ENCODE measurements around the gene PROCA1.
"Not testable (repeated sequence)": the region's sequence is repeated elsewhere in the genome, so short reads cannot be mapped to it uniquely, and the experiment has no call there.

Gene PROCA1

DNA sequence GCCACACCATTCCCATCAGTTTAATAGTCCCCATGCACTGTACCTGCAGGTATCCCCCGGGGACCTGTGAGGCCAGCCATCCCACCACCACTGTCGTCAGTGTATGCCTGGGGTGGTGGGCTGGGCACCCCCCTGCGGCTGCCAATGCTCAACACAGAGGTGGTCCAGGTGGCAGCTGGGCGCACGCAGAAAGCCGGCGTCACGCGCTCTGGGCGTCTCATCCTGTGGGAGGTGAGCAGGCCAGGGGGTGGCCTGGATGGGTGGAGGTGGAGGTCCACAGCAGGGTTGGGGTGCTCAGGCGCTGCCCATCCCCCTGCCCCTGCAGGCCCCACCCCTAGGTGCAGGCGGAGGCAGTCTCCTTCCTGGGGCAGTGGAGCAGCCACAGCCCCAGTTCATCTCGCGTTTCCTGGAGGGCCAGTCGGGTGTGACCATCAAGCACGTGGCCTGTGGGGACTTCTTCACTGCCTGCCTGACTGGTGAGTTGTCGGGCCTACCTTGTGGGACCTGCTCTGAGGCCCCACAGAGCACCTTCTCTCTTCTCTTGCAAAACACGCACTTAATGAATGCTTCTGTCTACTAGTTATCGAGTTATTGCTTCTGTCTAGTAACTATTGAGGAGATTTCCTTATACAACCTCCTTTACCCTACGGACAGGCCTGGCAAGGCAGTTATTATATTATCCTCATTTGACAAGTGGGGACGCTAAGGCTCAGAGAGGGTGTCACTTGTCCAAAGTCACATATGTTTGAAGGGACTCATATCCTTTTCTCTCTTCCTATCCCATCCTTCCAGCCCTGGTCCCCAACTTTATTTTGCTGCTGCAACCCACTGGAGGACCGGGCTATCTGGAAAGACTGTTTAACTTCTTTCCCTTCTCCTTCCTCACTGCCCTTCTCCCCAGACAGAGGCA, 26.3 kb upstream of the PROCA1 start:
- Histone ChIP-seq H4K20me1 (ENCODE audit: low read depth, low read length) (no peaks in the 10 kb centered on the region), H3K4me3 (ENCODE audit: insufficient read depth, low read length, poor library complexity, severe bottlenecking) (peak overlapping the region; percentile 33)

DNA sequence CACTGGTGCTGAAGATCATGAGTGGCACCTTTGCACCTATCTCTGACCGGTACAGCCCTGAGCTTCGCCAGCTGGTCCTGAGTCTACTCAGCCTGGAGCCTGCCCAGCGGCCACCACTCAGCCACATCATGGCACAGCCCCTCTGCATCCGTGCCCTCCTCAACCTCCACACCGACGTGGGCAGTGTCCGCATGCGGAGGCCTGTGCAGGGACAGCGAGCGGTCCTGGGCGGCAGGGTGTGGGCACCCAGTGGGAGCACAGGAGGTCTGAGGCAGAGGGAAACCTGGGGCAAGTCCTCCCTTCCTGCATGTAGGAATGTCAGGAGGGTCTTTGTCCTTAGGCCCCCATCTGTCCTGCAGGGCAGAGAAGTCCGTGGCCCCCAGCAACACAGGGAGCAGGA, 25.6 kb upstream of the PROCA1 start:
- no peaks in the 10 kb centered on the region for H3K9me2 ChIP-seq (replicated peaks; ENCODE audit: insufficient read depth, low read length)
- peaks cover 57% of the 10 kb centered on the region for H3F3A ChIP-seq (ENCODE audit: insufficient read depth)
- H3K9me3 ChIP-seq (ENCODE audit: insufficient read depth, low read length), result peaks cover 6% of the 10 kb centered on the region; the same call in 1 of the 2 replicates
- no peaks in the 10 kb centered on the region for H3K79me2 ChIP-seq (ENCODE audit: insufficient read depth, low read length)
- H4K20me1 ChIP-seq (ENCODE audit: low read depth, low read length), result no peaks in the 10 kb centered on the region
- H3K27ac ChIP-seq (ENCODE audit: low read depth, low read length), result peak overlapping the region; percentile 99
- H3K4me3 ChIP-seq (ENCODE audit: insufficient read depth, low read length, poor library complexity, severe bottlenecking), result no peak overlapping the region
- H3K36me3 ChIP-seq (ENCODE audit: low read length), result peaks cover 10% of the 10 kb centered on the region; the same call in 1 of the 2 replicates
- no peak overlapping the region for H2AFZ ChIP-seq (ENCODE audit: low read depth, low read length, severe bottlenecking)
- H3K9ac ChIP-seq (ENCODE audit: low read length), result peak overlapping the region; percentile 69
- peak overlapping the region; percentile 79 for H3K4me2 ChIP-seq (ENCODE audit: low read depth, low read length, poor library complexity, severe bottlenecking)
- TF ChIP-seq CTCF (IDR thresholded peaks at IDR 0.05; ENCODE audit: insufficient read depth, low read length, poor library complexity, severe bottlenecking), result no peak
- TF ChIP-seq EZH2phosphoT487 (conservative IDR thresholded peaks at IDR 0.05; ENCODE audit: low read length), result no peak
- H3K27me3 ChIP-seq (ENCODE audit: low read length), result no peaks in the 10 kb centered on the region

More for the DNA sequence above, 26.3 kb upstream of the PROCA1 start:
- Histone ChIP-seq H3F3A (ENCODE audit: insufficient read depth) (peaks cover 61% of the 10 kb centered on the region), H3K9me3 (ENCODE audit: insufficient read depth, low read length) (peaks cover 6% of the 10 kb centered on the region; the same call in 1 of the 2 replicates), H2AFZ (ENCODE audit: low read depth, low read length, severe bottlenecking) (no peak overlapping the region), H3K4me2 (ENCODE audit: low read depth, low read length, poor library complexity, severe bottlenecking) (peak overlapping the region; percentile 79), H3K79me2 (ENCODE audit: insufficient read depth, low read length) (no peaks in the 10 kb centered on the region), H3K27me3 (ENCODE audit: low read length) (no peaks in the 10 kb centered on the region), H3K9me2 (replicated peaks; ENCODE audit: insufficient read depth, low read length) (no peaks in the 10 kb centered on the region), H3K27ac (ENCODE audit: low read depth, low read length) (peak overlapping the region; percentile 99), H3K9ac (ENCODE audit: low read length) (peak overlapping the region; percentile 69), H3K36me3 (ENCODE audit: low read length) (peaks cover 10% of the 10 kb centered on the region; the same call in 1 of the 2 replicates)
- TF ChIP-seq CTCF (IDR thresholded peaks at IDR 0.05; ENCODE audit: insufficient read depth, low read length, poor library complexity, severe bottlenecking) (no peak), EZH2phosphoT487 (conservative IDR thresholded peaks at IDR 0.05; ENCODE audit: low read length) (no peak)

DNA sequence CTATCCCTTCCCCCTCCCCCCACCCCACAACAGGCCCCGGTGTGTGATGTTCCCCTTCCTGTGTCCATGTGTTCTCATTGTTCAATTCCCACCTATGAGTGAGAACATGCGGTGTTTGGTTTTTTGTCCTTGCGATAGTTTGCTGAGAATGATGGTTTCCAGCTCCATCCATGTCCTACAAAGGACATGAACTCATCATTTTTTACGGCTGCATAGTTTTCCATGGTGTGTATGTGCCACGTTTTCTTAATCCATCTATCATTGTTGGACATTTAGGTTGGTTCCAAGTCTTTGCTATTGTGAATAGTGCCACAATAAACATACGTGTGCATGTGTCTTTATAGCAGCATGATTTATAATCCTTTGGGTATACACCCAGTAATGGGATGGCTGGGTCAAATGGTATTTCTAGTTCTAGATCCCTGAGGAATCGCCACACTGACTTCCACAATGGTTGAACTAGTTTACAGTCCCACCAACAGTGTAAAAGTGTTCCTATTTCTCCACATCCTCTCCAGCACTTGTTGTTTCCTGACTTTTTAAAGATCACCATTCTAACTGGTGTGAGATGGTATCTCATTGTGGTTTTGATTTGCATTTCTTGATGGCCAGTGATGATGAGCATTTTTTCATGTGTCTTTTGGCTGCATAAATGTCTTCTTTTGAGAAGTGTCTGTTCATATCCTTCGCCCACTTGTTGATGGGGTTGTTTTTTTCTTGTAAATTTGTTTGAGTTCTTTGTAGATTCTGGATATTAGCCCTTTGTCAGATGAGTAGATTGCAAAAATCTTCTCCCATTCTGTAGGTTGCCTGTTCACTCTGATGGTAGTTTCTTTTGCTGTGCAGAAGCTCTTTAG, 24.5 kb upstream of the PROCA1 start:
- Histone ChIP-seq H3K36me3 (ENCODE audit: low read length) (peaks cover 10% of the 10 kb centered on the region; the same call in 1 of the 2 replicates), H3K27ac (ENCODE audit: low read depth, low read length) (peak overlapping the region; percentile 99)
- H3K27me3 ChIP-seq (ENCODE audit: low read length), result not testable (repeated sequence)

More for the DNA sequence above, 24.5 kb upstream of the PROCA1 start:
- not testable (repeated sequence) for H3K4me2 ChIP-seq (ENCODE audit: low read depth, low read length, poor library complexity, severe bottlenecking); H3K9ac ChIP-seq (ENCODE audit: low read length); H3K79me2 ChIP-seq (ENCODE audit: insufficient read depth, low read length); H2AFZ ChIP-seq (ENCODE audit: low read depth, low read length, severe bottlenecking); H4K20me1 ChIP-seq (ENCODE audit: low read depth, low read length); H3K9me2 ChIP-seq (replicated peaks; ENCODE audit: insufficient read depth, low read length); H3K9me3 ChIP-seq (ENCODE audit: insufficient read depth, low read length); H3K4me3 ChIP-seq (ENCODE audit: insufficient read depth, low read length, poor library complexity, severe bottlenecking)
- H3F3A ChIP-seq (ENCODE audit: insufficient read depth), result peaks cover 46% of the 10 kb centered on the region

All from SU-DHL-6 (cell line).